Peyer's patch (tissue), 4 donors: ENCODE results near the gene NFS1. TPM values are rescaled to one million over a fixed set of nuclear protein-coding genes. Genes with fewer than 3 reads are reported as not detected.

Experiments
- DNase-seq, 3 donors: peaks; one replicate each; pipeline ENCODE4 v3.0.0-alpha.2; 2017 to 2019
- H3K27ac ChIP-seq, 4 donors: fragments of 200-600 bp; sonication (generic); one replicate each; pipeline ENCODE4 v1.5.1; 2016 to 2019
- H3K27me3 ChIP-seq, 2 donors: fragments of 200-600 bp; sonication (generic); one replicate each; pipeline ENCODE4 v1.5.1; 2019
- H3K36me3 ChIP-seq, 3 donors: fragments of 200-600 bp; sonication (generic); one replicate each; pipeline ENCODE4 v1.5.1; 2016 to 2019
- H3K4me1 ChIP-seq, 4 donors: fragments of 200-600 bp; sonication (generic); one replicate each; pipeline ENCODE4 v1.5.1; 2016 to 2019
- H3K4me3 ChIP-seq, 4 donors: fragments of 200-600 bp; sonication (generic); 1 replicate in 3 of 4; 2 replicates in 1 of 4; pipeline ENCODE4 v1.5.1; 2016 to 2019; ENCODE audit warnings: mild to moderate bottlenecking in 1 of 4
- H3K9me3 ChIP-seq, 4 donors: fragments of 200-600 bp; sonication (generic); one replicate each; pipeline ENCODE4 v1.5.1; 2016 to 2019; ENCODE audit warnings: mild to moderate bottlenecking in 1 of 4
- CTCF ChIP-seq, 6 experiments: fragments of 450-650 bp in 4 of 6; fragments of 200-600 bp in 2 of 6; sonication (generic) in 1 of 6; IDR thresholded peaks; one replicate each; pipeline ENCODE4 v1.5.1; 2017 to 2019; ENCODE audit warnings: antibody characterized with exemption in 6 of 6, mild to moderate bottlenecking in 3 of 6, moderate library complexity in 1 of 6
- POLR2A ChIP-seq, 2 donors: fragments of 450-650 bp; IDR thresholded peaks; one replicate each; pipeline ENCODE4 v1.5.1; 2017; ENCODE audit warnings: antibody characterized with exemption in 2 of 2, mild to moderate bottlenecking in 2 of 2, moderate library complexity in 2 of 2
- total RNA-seq, 4 donors: library from RNA; depleted of rRNA; stranded (reverse); fragments of >200 nt; gene quantifications; one replicate each; pipeline ENCODE4 v1.1.0, GENCODE V29; 2016

NFS1 gene
- total RNA-seq, 4 donors from 2014 or later, result 29.2 to 62.2 (median 41.4) TPM

GRCh38 chr20:35730583-35731468 is 31.7 kb upstream of the NFS1 start:
- H3K36me3 ChIP-seq, result peaks cover 0 to 97% (median 16%) of the 10 kb centered on the region in 3 donors
- H3K9me3 ChIP-seq, result no peaks in the 10 kb centered on the region
- no peak overlapping the region for H3K27ac ChIP-seq
- H3K4me1 ChIP-seq, result peaks cover 0 to 52% (median 2%) of the 10 kb centered on the region in 4 donors
- H3K4me3 ChIP-seq, result no peak overlapping the region
- no peaks in the 10 kb centered on the region for H3K27me3 ChIP-seq
- no peak for DNase-seq
- TF ChIP-seq CTCF (IDR thresholded peaks at IDR 0.05) (no peak), POLR2A (IDR thresholded peaks at IDR 0.05) (no peak)

DNA sequence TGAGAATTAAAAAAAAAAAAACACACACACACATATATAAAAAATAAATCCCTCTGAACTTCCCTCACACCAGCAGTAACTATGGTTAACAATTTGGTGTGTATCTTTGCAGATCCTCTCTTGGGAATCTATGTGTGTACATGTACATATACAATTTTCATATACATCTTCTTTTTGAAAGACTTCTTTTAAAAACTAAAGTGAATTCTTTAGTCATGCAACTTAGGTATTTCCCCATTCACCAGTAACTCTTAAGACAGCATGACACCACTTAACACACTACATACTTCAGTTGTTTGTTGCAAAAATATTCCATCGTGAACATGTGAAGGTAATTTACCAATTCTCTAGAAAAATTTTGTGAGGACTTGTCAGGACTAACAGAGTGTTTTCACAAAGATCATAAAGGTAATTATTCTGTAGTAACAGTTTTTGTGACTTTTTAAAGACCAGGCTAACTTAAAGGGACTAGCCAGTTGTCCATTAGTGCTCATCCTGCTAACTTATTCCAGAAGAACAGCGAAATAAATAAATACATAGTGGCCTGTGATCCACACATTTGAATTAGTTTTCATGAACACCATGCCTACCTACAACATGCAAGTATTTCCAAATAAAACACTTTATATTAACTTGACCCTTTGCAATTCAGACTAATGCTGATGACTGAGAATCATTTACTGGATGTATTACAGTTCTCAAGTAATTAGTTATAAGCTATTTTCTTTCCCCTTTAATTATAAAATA is 30.9 kb upstream of the NFS1 start:
- no peaks in the 10 kb centered on the region for H3K27me3 ChIP-seq
- no peaks in the 10 kb centered on the region for H3K9me3 ChIP-seq
- no peak for DNase-seq
- peaks cover 0 to 47% (median under 1%) of the 10 kb centered on the region in 4 donors for H3K4me1 ChIP-seq
- TF ChIP-seq CTCF (IDR thresholded peaks at IDR 0.05), result no peak
- no peak for TF ChIP-seq POLR2A (IDR thresholded peaks at IDR 0.05)
- H3K4me3 ChIP-seq, result no peak overlapping the region
- no peak overlapping the region for H3K27ac ChIP-seq
- peaks cover 0 to 100% (median 17%) of the 10 kb centered on the region in 3 donors for H3K36me3 ChIP-seq

DNA sequence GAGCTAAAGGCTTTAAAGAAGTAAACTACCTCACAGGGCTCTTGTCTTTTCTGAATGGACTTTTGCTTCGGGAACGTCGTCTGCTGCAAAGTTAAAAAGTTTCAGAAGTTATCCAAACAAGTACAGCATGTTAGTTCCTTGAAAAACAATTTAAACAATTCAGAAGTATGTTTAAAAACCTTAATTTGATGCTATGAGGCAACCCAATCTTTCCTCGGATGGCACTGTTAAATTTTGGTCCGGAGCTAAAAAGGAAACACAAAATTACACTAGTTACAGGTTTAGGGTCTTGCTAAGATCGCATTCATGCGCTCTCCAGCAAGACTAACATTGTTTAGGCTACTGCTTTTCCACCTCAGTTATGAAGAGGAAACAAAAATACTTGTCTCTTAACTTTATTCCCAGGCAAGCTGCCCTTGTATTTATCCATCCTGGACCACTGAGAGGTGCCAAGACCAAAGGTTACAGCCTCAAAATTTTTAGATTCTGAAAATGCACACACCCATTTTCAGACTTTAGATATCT is 30.2 kb upstream of the NFS1 start:
- Histone ChIP-seq H3K4me1 (peaks cover 0 to 40% (median 0%) of the 10 kb centered on the region in 4 donors), H3K27ac (no peak overlapping the region), H3K27me3 (no peaks in the 10 kb centered on the region), H3K36me3 (peaks cover 0 to 100% (median 17%) of the 10 kb centered on the region in 3 donors), H3K4me3 (no peak overlapping the region), H3K9me3 (no peaks in the 10 kb centered on the region)
- no peak for DNase-seq
- TF ChIP-seq POLR2A (IDR thresholded peaks at IDR 0.05), result no peak
- TF ChIP-seq CTCF (IDR thresholded peaks at IDR 0.05), result no peak

- Histone ChIP-seq H3K27me3 (no peaks in the 10 kb centered on the region), H3K4me3 (no peak overlapping the region), H3K27ac (no peak overlapping the region), H3K36me3 (peaks cover 0 to 98% (median 26%) of the 10 kb centered on the region in 3 donors), H3K4me1 (peaks cover 0 to 30% (median 0%) of the 10 kb centered on the region in 4 donors), H3K9me3 (no peaks in the 10 kb centered on the region)
- TF ChIP-seq CTCF (IDR thresholded peaks at IDR 0.05), result no peak
- no peak for TF ChIP-seq POLR2A (IDR thresholded peaks at IDR 0.05)
- DNase-seq, result no peak
Measured at GRCh38 chr20:35726842-35727711, 27.9 kb upstream of the NFS1 start.
